Kidney capillary endothelial cell (primary cell): ENCODE results near the gene TPRG1.

Source experiments
- DNase-seq: peaks from one replicate; pipeline ENCODE4 v3.0.0-alpha.2; 2018; ENCODE audit warnings: low spot score

The TPRG1 gene, protein sequence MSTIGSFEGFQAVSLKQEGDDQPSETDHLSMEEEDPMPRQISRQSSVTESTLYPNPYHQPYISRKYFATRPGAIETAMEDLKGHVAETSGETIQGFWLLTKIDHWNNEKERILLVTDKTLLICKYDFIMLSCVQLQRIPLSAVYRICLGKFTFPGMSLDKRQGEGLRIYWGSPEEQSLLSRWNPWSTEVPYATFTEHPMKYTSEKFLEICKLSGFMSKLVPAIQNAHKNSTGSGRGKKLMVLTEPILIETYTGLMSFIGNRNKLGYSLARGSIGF

DNA sequence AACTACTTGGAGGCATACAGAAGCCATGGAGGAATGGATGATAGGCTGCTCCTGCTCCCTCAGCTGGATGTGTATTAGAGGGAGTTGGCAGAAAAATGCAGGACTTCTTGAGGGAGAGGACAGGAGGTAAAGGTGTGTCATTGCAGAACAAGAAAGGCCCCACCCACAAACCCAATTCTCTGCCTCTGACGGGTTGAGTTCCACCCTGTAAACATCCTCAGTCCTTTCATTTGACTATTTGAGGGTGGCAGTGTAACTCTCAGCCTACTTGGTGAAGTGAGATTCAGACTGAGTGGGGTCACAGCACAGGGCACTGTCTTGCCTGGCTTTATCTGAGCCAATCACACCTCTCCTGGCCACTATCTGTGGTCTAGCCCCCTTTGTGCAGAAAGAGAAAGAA, at the start of gene TPRG1:
Gene TPRG1, plus strand, starts transcription at position 265 of the 400 bp plus-strand sequence. CDS start 35,414 bp downstream, outside the sequence.
- no peak for DNase-seq

DNA sequence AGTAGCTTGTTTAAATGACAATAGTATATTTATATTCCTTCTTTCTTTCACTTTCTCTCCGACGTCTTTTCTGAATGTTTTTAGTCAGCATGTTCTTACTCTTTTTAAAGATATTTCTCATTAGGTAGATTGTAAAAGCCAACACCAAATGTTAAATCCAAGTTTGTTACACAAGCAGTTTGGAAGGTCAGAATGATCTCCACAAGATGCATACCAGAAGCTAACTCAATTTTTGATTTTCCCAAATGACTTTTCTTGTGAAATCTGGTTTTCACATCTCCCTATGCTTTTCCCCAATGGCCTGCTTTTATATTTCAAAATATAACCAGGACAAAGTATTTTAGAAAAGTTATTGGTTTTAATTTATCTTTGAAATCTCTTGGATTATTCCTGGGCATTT, 49.7 kb upstream of the TPRG1 start:
- DNase-seq, result no peak

DNA sequence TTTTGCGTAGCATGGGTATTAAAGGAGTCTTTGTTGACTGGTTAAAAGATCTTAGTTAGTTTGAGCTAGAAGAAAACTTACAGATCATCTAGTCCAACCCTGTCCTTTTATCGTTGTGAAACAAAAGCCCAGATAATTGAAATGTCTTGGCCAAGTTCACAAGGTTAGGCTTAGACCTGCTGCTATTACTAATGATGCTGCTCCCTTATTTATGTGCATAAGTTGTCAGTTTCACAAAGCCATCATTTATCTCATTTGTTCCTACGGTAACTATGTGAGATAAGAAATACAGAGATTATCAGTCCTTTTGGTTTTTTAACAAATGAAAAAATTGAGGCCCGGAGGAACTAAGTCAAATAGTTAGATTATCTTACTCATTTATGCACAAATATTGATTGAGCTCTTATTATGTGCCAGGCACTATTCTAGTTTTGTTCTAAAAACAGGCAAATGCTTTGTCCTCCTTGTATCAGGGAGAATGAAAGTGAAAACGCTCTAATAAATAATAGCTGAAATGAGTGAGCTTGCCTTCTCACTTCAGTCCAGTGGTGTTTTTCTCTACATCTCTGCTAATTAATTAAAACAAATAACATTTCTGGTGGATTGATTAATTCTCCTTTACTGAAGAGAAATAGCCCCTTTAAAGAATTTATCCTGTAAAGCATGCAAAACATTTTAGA, 49.1 kb upstream of the TPRG1 start:
- DNase-seq, result no peak

GRCh38 chr3:189123595-189124387, 48.0 kb upstream of the TPRG1 start:
- no peak for DNase-seq

DNA sequence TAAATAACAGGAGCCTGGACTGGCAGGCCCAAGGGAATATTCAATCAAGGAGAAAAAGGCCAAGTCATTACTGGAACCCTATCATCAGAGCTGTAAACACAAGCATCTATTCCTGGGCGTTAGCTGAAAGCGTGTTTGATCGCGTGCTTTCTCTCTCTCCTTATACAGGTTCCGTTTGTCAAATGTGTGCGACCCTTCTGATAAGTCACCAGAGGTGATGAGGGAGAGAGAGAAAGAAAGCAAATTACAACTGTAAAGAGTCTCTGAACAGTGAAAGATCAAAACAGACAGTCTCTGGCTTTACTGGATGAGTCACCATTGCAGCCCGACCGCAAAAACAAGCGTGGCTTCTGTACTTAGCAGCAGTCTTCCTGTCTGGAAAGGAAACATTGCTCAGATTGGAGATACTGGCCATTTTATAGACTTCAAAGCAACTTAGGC, 39.5 kb upstream of the TPRG1 start:
- DNase-seq, result peak; percentile 83

- no peak for DNase-seq
These were observed 38.9 kb upstream of the TPRG1 start for GRCh38 chr3:189132839-189133238.

- DNase-seq, result no peak
These were observed 38.0 kb upstream of the TPRG1 start for GRCh38 chr3:189133768-189134167.

DNA sequence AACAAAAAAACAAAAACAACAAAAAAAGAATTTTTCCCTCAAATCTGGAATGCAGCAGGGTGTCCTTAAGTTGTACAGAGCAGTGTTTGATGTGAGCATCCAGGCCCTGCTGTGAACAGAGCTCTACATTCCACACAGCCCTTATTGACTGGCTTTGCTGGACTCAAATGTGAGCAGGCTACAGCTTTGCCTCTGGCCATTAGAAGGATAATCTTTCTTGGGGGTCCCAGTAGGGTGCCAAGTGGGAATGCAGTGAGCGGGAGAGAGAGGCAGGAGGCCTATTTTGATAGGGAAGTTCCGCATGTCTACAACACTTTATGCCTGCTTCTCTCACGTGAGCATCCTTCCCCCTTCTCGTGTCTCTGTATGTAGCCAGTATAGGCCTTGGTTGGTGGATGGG, 34.4 kb upstream of the TPRG1 start:
- no peak for DNase-seq

- no peak for DNase-seq
These were observed 32.7 kb upstream of the TPRG1 start for GRCh38 chr3:189138901-189139610.

DNA sequence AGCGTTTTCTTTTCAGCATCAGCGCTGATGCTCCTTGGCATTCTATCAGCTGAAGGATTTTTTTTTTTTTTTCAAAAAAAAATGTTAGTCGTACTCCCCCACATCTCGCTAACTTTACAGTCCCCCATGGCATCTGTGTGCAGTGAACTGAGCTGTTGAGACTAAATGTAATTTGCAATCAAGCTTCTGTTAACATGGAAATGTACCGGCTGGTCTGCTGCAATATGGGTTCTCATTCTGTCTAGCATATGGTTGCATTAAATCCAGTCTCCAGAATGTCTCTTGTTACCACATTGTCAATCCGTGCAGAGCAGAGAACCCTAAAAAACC, 32.2 kb upstream of the TPRG1 start:
- DNase-seq, result no peak

- DNase-seq, result no peak
These were observed 29.2 kb upstream of the TPRG1 start for GRCh38 chr3:189142527-189142926.

DNA sequence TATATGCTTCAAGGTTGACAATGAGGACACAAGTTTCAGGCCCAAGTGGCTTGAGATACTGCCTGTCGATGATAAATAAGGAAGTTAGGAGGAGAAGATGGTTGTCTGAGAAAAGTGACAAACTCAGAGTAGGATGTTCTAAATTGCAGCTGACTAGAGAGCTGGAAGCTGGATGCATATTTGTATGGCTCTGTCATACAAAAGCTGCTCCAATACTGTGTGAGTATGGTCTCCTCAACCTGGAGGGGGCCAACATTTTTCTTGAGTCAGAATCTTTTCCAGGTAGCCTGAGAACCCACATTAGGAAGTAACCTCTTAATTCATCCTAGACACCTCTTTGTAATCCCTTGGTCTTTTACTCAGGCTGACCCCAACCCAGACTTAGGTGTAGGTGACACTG, 28.4 kb upstream of the TPRG1 start:
- no peak for DNase-seq

DNA sequence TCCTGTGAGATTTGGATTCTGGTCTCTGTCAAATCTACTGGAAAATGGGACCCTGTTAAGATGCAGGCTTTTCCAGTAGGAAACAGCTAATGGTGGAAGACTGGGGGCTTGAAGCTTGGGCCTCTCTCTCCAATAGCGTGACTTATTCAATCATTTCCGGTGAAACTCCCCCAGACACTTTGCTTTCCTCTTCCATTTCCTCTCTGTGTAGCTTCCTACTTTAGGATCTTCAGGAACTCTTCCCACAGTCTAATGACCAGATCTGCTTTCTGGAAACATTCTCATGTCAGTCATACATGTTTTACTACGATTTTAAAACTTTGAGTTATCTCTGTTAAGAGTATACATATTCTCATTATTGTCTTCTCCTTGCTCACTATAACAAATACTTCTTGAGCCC, 28.0 kb upstream of the TPRG1 start:
- peak; percentile 40 for DNase-seq

DNA sequence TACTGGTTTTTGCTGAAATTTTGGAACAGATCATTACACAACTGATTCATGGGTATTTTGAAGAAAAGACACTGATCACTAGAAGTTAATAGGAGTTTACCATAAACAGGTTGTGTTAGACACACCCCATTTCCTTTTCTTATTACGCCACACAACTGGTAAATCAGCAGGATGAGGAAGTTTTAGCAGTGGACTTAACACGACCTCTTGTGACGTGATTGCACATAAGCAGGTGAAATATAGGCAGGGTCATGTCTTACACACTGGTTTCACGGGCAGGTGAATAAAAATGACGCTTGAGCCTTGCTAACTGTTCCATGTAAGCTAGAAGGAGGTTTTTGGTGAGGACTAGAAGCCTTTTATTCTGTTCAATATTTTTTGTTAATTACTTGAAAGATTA, 27.1 kb upstream of the TPRG1 start:
- DNase-seq, result peak; percentile 37

DNA sequence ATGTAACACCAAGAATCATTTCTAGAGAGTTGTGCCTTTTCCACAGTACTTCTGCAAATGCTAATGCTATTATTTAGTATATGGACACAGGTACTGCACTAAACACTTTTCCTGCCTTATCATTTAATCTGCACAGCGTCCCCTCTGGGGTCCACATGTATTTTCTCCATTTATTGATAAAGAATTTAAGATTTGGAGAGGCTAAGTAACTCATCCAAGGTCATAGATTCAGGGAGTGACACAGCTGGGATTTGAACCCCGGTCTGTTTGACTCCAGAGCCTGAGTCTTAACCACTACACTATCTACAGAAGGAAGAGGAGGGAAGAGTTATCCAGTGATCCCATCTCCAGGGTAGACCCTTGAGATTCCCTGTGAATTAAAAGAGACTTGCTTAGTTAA, 24.9 kb upstream of the TPRG1 start:
- DNase-seq, result no peak

DNA sequence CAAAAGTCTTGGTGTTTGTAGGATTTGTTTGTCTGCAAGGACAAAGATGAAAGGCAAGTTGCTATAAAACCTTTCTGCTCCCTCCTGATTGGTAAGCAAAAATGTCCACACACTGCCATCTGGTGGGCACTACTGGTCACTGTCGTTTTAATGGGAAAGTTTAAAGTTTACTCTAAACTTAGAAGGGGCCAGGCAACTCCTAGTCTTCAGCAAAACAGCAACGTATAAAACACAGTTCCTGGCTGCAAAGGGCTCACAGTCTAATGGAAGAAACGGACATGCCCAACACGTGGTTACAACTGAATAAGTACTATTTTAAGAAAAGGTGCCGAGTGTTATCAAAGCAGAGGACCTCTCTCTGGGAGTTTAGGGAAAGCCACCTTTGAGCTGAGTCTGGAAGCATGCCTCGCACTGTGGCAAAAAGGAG, 23.7 kb upstream of the TPRG1 start:
- DNase-seq, result peak; percentile 70

- no peak for DNase-seq
These were observed 22.6 kb upstream of the TPRG1 start for GRCh38 chr3:189149203-189149602.

DNA sequence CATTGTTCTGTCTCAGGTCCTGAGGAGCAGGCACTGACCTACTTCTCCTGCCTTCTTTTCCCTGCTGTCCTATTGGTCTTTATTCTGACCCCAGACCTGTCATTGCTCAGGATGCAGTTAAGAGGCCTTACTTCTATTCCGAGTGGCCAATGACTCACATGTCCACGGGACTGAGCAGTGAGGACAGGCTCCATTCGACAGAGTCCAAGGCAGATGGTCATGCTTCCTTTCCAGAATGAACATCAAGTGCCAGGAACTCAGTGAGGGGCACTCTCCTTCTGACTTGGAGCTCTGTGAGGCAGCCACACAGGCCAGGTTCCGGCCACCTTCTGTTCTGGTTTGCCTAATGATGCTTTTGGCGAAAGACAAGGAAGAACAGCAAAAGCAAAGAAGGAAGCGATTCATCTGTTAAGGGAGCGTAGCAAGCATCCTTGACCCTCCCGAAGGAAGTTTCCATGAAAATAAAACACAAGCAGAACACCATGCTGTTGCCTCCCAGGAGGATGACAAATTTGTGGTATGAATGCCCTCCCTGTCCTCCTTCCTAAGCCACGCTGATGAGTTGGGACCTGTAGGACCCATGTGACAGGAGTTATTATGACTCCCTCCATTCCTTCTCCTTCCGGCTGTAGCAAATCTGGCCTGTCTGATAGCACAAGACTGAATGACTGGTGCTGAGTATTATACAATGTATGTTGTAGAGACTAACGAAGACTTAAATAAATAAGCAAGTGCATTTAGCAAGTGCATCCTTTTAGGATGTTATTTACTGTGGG, 14.4 kb upstream of the TPRG1 start:
- DNase-seq, result no peak

- DNase-seq, result no peak
These were observed 13.7 kb upstream of the TPRG1 start for GRCh38 chr3:189158034-189158433.

- DNase-seq, result no peak
These were observed 11.1 kb upstream of the TPRG1 start for GRCh38 chr3:189160519-189161309.

GRCh38 chr3:189165092-189165612, 6.6 kb upstream of the TPRG1 start:
- DNase-seq, result no peak
